HEK293 (cell line): ENCODE measurements around the gene TOR4A.

ENCODE experiments used
- SCRT2 ChIP-seq: fragments of 450-650 bp; formaldehyde crosslinking; IDR thresholded peaks from 2 replicates; pipeline ENCODE4 v1.5.1; 2016; ENCODE audit warnings: missing biosample characterization, missing genetic modification characterization
- TCF7L2 ChIP-seq: IDR thresholded peaks from 2 replicates; pipeline ENCODE4 v1.6.1; 2011; ENCODE audit warnings: low read depth, mild to moderate bottlenecking, inconsistent platforms, low read length, moderate library complexity, borderline replicate concordance
- ZNF132 ChIP-seq: fragments of 450-650 bp; formaldehyde crosslinking; IDR thresholded peaks from 2 replicates; pipeline ENCODE4 v1.5.1; 2017; ENCODE audit warnings: missing biosample characterization, missing genetic modification characterization, borderline replicate concordance
- ZNF133 ChIP-seq: fragments of 450-650 bp; formaldehyde crosslinking; IDR thresholded peaks from 2 replicates; pipeline ENCODE4 v1.5.1; 2016; ENCODE audit warnings: missing biosample characterization, missing genetic modification characterization
- ZNF292 ChIP-seq: fragments of 450-650 bp; formaldehyde crosslinking; IDR thresholded peaks from 2 replicates; pipeline ENCODE4 v1.5.1; 2016; ENCODE audit warnings: low read depth, missing biosample characterization, missing genetic modification characterization, borderline replicate concordance
- ZSCAN23 ChIP-seq: fragments of 450-650 bp; formaldehyde crosslinking; IDR thresholded peaks from 2 replicates; pipeline ENCODE4 v1.5.1; 2016; ENCODE audit warnings: missing biosample characterization, missing genetic modification characterization
- TF ChIP-seq, protein P1 (sequence below): fragments of 450-650 bp; formaldehyde crosslinking; IDR thresholded peaks from 2 replicates; pipeline ENCODE4 v1.5.1; 2016; ENCODE audit warnings: missing biosample characterization, missing genetic modification characterization, low read depth
- TF ChIP-seq, protein P2 (sequence below): fragments of 450-650 bp; formaldehyde crosslinking; IDR thresholded peaks from 2 replicates; pipeline ENCODE4 v1.5.1; 2016; ENCODE audit warnings: missing biosample characterization, missing genetic modification characterization
- TF ChIP-seq, protein P3 (sequence below): fragments of 450-650 bp; formaldehyde crosslinking; IDR thresholded peaks from 2 replicates; pipeline ENCODE4 v1.5.1; 2016; ENCODE audit warnings: missing biosample characterization, missing genetic modification characterization
- TF ChIP-seq, protein P4 (sequence below): fragments of 450-650 bp; formaldehyde crosslinking; IDR thresholded peaks from 2 replicates; pipeline ENCODE4 v1.5.0; 2017; ENCODE audit warnings: missing biosample characterization, missing genetic modification characterization, borderline replicate concordance

DNA sequence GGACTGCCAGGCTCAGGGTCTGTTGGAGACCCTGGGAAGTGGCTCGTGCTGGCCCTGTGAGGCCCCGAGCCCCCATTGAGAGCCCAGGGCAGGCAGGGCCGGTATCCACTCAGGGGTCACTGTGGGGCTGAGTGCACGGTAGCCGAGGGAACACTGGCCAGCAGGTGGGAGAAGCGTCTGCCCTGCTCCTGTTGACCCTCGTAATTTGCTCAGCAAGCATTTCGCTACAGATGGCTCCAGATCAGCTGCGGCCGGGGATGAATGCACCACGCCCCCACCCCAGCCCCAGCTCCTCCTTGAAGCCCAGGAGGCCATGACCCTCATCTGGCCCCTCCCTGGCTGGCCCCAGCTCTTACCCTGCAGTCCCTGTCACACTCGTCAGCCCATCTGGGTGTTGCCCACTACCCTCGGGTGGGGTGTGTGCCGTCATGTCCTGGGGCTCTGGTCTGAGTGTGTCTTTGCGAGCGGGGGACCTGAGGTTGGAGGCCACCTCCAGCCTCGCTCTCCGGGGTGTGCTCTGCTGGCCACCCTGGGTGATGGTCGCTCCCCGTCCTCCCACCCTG is 30.6 kb downstream of the TOR4A start:
- TF ChIP-seq, protein P1, sequence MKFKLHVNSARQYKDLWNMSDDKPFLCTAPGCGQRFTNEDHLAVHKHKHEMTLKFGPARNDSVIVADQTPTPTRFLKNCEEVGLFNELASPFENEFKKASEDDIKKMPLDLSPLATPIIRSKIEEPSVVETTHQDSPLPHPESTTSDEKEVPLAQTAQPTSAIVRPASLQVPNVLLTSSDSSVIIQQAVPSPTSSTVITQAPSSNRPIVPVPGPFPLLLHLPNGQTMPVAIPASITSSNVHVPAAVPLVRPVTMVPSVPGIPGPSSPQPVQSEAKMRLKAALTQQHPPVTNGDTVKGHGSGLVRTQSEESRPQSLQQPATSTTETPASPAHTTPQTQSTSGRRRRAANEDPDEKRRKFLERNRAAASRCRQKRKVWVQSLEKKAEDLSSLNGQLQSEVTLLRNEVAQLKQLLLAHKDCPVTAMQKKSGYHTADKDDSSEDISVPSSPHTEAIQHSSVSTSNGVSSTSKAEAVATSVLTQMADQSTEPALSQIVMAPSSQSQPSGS (tag by site-specific recombination), result no peak
- no peak for TF ChIP-seq TCF7L2
- TF ChIP-seq ZNF132 (tag by site-specific recombination), result no peak
- TF ChIP-seq SCRT2 (tag by site-specific recombination), result no peak
- TF ChIP-seq, protein P2, sequence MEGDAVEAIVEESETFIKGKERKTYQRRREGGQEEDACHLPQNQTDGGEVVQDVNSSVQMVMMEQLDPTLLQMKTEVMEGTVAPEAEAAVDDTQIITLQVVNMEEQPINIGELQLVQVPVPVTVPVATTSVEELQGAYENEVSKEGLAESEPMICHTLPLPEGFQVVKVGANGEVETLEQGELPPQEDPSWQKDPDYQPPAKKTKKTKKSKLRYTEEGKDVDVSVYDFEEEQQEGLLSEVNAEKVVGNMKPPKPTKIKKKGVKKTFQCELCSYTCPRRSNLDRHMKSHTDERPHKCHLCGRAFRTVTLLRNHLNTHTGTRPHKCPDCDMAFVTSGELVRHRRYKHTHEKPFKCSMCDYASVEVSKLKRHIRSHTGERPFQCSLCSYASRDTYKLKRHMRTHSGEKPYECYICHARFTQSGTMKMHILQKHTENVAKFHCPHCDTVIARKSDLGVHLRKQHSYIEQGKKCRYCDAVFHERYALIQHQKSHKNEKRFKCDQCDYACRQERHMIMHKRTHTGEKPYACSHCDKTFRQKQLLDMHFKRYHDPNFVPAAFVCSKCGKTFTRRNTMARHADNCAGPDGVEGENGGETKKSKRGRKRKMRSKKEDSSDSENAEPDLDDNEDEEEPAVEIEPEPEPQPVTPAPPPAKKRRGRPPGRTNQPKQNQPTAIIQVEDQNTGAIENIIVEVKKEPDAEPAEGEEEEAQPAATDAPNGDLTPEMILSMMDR (tag by site-specific recombination), result no peak
- TF ChIP-seq, protein P3, sequence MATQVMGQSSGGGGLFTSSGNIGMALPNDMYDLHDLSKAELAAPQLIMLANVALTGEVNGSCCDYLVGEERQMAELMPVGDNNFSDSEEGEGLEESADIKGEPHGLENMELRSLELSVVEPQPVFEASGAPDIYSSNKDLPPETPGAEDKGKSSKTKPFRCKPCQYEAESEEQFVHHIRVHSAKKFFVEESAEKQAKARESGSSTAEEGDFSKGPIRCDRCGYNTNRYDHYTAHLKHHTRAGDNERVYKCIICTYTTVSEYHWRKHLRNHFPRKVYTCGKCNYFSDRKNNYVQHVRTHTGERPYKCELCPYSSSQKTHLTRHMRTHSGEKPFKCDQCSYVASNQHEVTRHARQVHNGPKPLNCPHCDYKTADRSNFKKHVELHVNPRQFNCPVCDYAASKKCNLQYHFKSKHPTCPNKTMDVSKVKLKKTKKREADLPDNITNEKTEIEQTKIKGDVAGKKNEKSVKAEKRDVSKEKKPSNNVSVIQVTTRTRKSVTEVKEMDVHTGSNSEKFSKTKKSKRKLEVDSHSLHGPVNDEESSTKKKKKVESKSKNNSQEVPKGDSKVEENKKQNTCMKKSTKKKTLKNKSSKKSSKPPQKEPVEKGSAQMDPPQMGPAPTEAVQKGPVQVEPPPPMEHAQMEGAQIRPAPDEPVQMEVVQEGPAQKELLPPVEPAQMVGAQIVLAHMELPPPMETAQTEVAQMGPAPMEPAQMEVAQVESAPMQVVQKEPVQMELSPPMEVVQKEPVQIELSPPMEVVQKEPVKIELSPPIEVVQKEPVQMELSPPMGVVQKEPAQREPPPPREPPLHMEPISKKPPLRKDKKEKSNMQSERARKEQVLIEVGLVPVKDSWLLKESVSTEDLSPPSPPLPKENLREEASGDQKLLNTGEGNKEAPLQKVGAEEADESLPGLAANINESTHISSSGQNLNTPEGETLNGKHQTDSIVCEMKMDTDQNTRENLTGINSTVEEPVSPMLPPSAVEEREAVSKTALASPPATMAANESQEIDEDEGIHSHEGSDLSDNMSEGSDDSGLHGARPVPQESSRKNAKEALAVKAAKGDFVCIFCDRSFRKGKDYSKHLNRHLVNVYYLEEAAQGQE, result no peak
- TF ChIP-seq ZNF292 (tag by site-specific recombination), result no peak
- TF ChIP-seq, protein P4, sequence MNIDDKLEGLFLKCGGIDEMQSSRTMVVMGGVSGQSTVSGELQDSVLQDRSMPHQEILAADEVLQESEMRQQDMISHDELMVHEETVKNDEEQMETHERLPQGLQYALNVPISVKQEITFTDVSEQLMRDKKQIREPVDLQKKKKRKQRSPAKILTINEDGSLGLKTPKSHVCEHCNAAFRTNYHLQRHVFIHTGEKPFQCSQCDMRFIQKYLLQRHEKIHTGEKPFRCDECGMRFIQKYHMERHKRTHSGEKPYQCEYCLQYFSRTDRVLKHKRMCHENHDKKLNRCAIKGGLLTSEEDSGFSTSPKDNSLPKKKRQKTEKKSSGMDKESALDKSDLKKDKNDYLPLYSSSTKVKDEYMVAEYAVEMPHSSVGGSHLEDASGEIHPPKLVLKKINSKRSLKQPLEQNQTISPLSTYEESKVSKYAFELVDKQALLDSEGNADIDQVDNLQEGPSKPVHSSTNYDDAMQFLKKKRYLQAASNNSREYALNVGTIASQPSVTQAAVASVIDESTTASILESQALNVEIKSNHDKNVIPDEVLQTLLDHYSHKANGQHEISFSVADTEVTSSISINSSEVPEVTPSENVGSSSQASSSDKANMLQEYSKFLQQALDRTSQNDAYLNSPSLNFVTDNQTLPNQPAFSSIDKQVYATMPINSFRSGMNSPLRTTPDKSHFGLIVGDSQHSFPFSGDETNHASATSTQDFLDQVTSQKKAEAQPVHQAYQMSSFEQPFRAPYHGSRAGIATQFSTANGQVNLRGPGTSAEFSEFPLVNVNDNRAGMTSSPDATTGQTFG, result no peak
- no peak for TF ChIP-seq ZNF133 (tag by site-specific recombination)
- TF ChIP-seq ZSCAN23 (tag by site-specific recombination), result no peak
